ENCODE results near the gene SLC22A17. TPM values are rescaled to one million over a fixed set of nuclear protein-coding genes. Genes with fewer than 3 reads are reported as not detected.
A peak's percentile ranks its signal among the peaks of the same experiment; 100 is the strongest.

Gene SLC22A17
- total RNA-seq, 1 donor from 2014 or later = 42.4 TPM

DNA sequence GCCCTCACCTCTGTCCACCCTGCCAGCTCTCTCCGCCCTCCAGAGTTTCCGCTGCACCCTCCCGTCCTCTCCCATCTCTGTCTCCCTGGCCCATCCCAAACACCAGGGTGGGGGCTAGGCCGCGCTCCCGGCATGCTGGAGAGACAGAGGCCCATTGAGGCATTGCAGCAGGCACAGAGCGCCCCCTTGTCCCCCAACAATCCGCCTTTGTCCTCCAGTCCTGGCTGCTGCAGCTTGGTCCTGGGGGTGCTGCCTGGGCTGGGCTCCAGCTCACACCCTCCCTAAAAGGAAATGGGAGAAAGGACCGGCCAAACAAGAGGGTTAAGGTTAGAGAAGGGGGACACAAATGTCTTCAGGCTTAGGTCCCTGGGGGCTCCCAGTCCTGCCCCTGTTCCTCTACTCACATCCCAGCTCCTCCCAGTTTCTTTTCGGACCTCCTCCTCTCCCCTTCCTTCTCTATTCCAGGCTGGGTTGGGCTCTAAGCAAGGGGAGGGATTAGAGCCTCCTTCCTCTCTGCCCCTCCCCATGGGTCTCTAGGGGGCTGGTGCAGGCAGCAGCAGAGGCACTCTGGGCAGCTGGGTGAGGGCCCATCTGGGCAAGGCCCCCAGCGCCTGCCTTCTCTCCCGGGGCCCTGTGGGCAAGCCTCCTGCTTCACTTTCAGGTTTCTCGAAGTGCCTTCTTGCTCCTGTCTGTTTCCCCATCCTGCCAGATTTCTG lies 24.0 kb upstream of the SLC22A17 start, which contains the start of gene CMTM5:
CMTM5 (plus strand) TSS at position 565 of the 716 bp plus-strand sequence. CDS start 206 bp downstream, outside the sequence.
- H3K4me3 Mint-ChIP-seq = peak within 1 kb of the TSS; percentile 19
- H3K36me3 Mint-ChIP-seq (ENCODE audit: low read depth) = no peaks in the 10 kb centered on the region
- no peaks in the 10 kb centered on the region for H3K9me3 Mint-ChIP-seq
- H3K27ac Mint-ChIP-seq (ENCODE audit: unreplicated experiment) = peak within 1 kb of the TSS; percentile 19
- DNase-seq (ENCODE audit: low read depth, low spot score) = peak; percentile 26
- no peaks in the 10 kb centered on the region for H3K27me3 Mint-ChIP-seq (ENCODE audit: low read depth)
- H3K4me1 Mint-ChIP-seq = peaks cover 17% of the 10 kb centered on the region
- TF ChIP-seq CTCF (conservative IDR thresholded peaks at IDR 0.05) = no peak

GRCh38 chr14:23375527-23376251 lies 23.0 kb upstream of the SLC22A17 start:
- no peaks in the 10 kb centered on the region for H3K27me3 Mint-ChIP-seq (ENCODE audit: low read depth)

DNA sequence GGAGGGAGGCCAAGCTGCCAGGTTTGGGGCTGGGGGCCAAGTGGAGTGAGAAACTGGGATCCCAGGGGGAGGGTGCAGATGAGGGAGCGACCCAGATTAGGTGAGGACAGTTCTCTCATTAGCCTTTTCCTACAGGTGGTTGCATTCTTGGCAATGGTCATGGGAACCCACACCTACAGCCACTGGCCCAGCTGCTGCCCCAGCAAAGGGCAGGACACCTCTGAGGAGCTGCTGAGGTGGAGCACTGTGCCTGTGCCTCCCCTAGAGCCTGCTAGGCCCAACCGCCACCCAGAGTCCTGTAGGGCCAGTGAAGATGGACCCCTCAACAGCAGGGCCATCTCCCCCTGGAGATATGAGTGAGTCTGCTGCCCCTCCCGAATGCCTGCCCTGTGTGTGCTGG lies 20.4 kb upstream of the SLC22A17 start:
- Mint-ChIP-seq H3K4me3 (no peak overlapping the region), H3K27me3 (ENCODE audit: low read depth) (no peaks in the 10 kb centered on the region), H3K36me3 (ENCODE audit: low read depth) (no peaks in the 10 kb centered on the region), H3K27ac (ENCODE audit: unreplicated experiment) (no peak overlapping the region), H3K4me1 (peaks cover 20% of the 10 kb centered on the region), H3K9me3 (no peaks in the 10 kb centered on the region)
- DNase-seq (ENCODE audit: low read depth, low spot score) = no peak
- no peak for TF ChIP-seq CTCF (conservative IDR thresholded peaks at IDR 0.05)

More at GRCh38 chr14:23375527-23376251, 23.0 kb upstream of the SLC22A17 start:
- no peak for TF ChIP-seq CTCF (conservative IDR thresholded peaks at IDR 0.05)
- H3K4me1 Mint-ChIP-seq = peaks cover 17% of the 10 kb centered on the region
- H3K36me3 Mint-ChIP-seq (ENCODE audit: low read depth) = no peaks in the 10 kb centered on the region
- no peak overlapping the region for H3K4me3 Mint-ChIP-seq
- no peak for DNase-seq (ENCODE audit: low read depth, low spot score)
- no peak overlapping the region for H3K27ac Mint-ChIP-seq (ENCODE audit: unreplicated experiment)
- H3K9me3 Mint-ChIP-seq = no peaks in the 10 kb centered on the region

DNA sequence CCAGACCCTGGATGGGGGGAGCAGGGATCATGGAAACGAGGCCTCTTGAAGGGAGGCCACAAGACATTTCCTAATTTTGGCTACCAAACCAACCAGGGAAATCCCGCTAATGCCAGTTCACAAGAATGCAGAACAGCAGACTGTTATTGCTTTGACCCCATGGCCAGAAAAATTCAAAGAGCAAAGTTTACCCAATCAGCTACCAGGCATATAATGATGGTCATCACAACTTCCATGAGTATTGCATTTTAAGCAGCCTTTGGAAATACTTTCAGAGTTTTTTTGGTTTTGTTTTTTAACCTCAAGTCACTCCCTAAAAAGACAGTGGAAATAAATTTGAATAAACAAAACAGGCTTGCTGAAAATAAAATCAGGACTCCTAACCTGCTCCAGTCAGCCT lies 19.8 kb upstream of the SLC22A17 start, which contains the start of gene IL25:
IL25 (plus strand) TSS at position 301 of the 400 bp plus-strand sequence.
- Mint-ChIP-seq H3K27ac (ENCODE audit: unreplicated experiment) (no peak within 1 kb of the TSS), H3K4me3 (no peak within 1 kb of the TSS), H3K9me3 (no peaks in the 10 kb centered on the region), H3K4me1 (peaks cover 20% of the 10 kb centered on the region), H3K27me3 (ENCODE audit: low read depth) (no peaks in the 10 kb centered on the region), H3K36me3 (ENCODE audit: low read depth) (no peaks in the 10 kb centered on the region)
- TF ChIP-seq CTCF (conservative IDR thresholded peaks at IDR 0.05) = no peak
- no peak for DNase-seq (ENCODE audit: low read depth, low spot score)

GRCh38 chr14:23371865-23372264 lies 19.2 kb upstream of the SLC22A17 start:
- TF ChIP-seq CTCF (conservative IDR thresholded peaks at IDR 0.05) = no peak
- DNase-seq (ENCODE audit: low read depth, low spot score) = no peak
- no peak overlapping the region for H3K4me3 Mint-ChIP-seq
- H3K27ac Mint-ChIP-seq (ENCODE audit: unreplicated experiment) = no peak overlapping the region
- no peaks in the 10 kb centered on the region for H3K36me3 Mint-ChIP-seq (ENCODE audit: low read depth)
- peaks cover 18% of the 10 kb centered on the region for H3K4me1 Mint-ChIP-seq
- H3K27me3 Mint-ChIP-seq (ENCODE audit: low read depth) = no peaks in the 10 kb centered on the region
- H3K9me3 Mint-ChIP-seq = no peaks in the 10 kb centered on the region
